Measurements from ENCODE around the gene AUTS2.

AUTS2 gene

GRCh38 chr7:70053989-70054388 is 455.7 kb downstream of the AUTS2 start:
- no peak for DNase-seq (ENCODE audit: low spot score)
- TF ChIP-seq CTCF (IDR thresholded peaks at IDR 0.05; ENCODE audit: extremely low read depth, missing control alignments): no peak

- DNase-seq (ENCODE audit: low spot score): no peak
- no peak for TF ChIP-seq CTCF (IDR thresholded peaks at IDR 0.05; ENCODE audit: extremely low read depth, missing control alignments)
These were observed 458.1 kb downstream of the AUTS2 start for GRCh38 chr7:70056363-70056762.

GRCh38 chr7:70060298-70061068 is 462.2 kb downstream of the AUTS2 start:
- TF ChIP-seq CTCF (IDR thresholded peaks at IDR 0.05; ENCODE audit: extremely low read depth, missing control alignments): no peak
- no peak for DNase-seq (ENCODE audit: low spot score)

GRCh38 chr7:70063371-70063770 is 465.1 kb downstream of the AUTS2 start:
- no peak for TF ChIP-seq CTCF (IDR thresholded peaks at IDR 0.05; ENCODE audit: extremely low read depth, missing control alignments)
- no peak for DNase-seq (ENCODE audit: low spot score)

GRCh38 chr7:70063927-70064326 is 465.7 kb downstream of the AUTS2 start:
- DNase-seq (ENCODE audit: low spot score): no peak
- no peak for TF ChIP-seq CTCF (IDR thresholded peaks at IDR 0.05; ENCODE audit: extremely low read depth, missing control alignments)

- DNase-seq (ENCODE audit: low spot score): no peak
- TF ChIP-seq CTCF (IDR thresholded peaks at IDR 0.05; ENCODE audit: extremely low read depth, missing control alignments): no peak
These were observed 468.6 kb downstream of the AUTS2 start for GRCh38 chr7:70066844-70067243.

GRCh38 chr7:70068531-70068930 is 470.3 kb downstream of the AUTS2 start:
- no peak for DNase-seq (ENCODE audit: low spot score)
- no peak for TF ChIP-seq CTCF (IDR thresholded peaks at IDR 0.05; ENCODE audit: extremely low read depth, missing control alignments)
